IPS-18a (cell line): ENCODE data around the gene SEPTIN5.
A peak's percentile ranks its signal among the peaks of the same experiment; 100 is the strongest.

Source experiments
- H3K27ac ChIP-seq: one replicate; pipeline ENCODE4 v1.5.1; 2013; ENCODE audit warnings: low read length
- H3K27me3 ChIP-seq: one replicate; pipeline ENCODE4 v1.6.1; 2013; ENCODE audit warnings: mild to moderate bottlenecking, low read length; ENCODE audit not compliant: control insufficient read depth, insufficient read depth
- H3K36me3 ChIP-seq: one replicate; pipeline ENCODE4 v1.6.1; 2013; ENCODE audit warnings: low read depth, low read length; ENCODE audit not compliant: control insufficient read depth
- H3K4me1 ChIP-seq: one replicate; pipeline ENCODE4 v1.6.1; 2013; ENCODE audit warnings: low read depth, low read length; ENCODE audit not compliant: control insufficient read depth
- H3K4me3 ChIP-seq: one replicate; pipeline ENCODE4 v1.5.1; 2013; ENCODE audit warnings: low read length
- H3K9ac ChIP-seq: one replicate; pipeline ENCODE4 v1.6.1; 2013; ENCODE audit warnings: mild to moderate bottlenecking, low read length, moderate library complexity
- H3K9me3 ChIP-seq: one replicate; pipeline ENCODE4 v1.6.1; 2013; ENCODE audit warnings: low read depth, low read length; ENCODE audit not compliant: control insufficient read depth

The SEPTIN5 gene

GRCh38 chr22:19714312-19715187, at the start of gene SEPTIN5:
Gene SEPTIN5 (plus strand): TSS chr22:19714503. CDS start chr22:19714589, 86 bp downstream.
- Histone ChIP-seq H3K4me1 (no peaks in the 10 kb centered on the region), H3K27me3 (peaks cover 69% of the 10 kb centered on the region), H3K36me3 (no peaks in the 10 kb centered on the region), H3K4me3 (peak within 1 kb of the TSS; percentile 40), H3K9me3 (no peaks in the 10 kb centered on the region), H3K9ac (no peak within 1 kb of the TSS), H3K27ac (no peak within 1 kb of the TSS)

GRCh38 chr22:19664951-19665783, 49.1 kb upstream of the SEPTIN5 start:
- Histone ChIP-seq H3K27ac (no peak overlapping the region), H3K9ac (no peak overlapping the region), H3K9me3 (no peaks in the 10 kb centered on the region), H3K4me1 (peaks cover 3% of the 10 kb centered on the region), H3K27me3 (no peaks in the 10 kb centered on the region), H3K4me3 (no peak overlapping the region), H3K36me3 (no peaks in the 10 kb centered on the region)

GRCh38 chr22:19665784-19666672, 48.3 kb upstream of the SEPTIN5 start:
- H3K36me3 ChIP-seq, result no peaks in the 10 kb centered on the region
- H3K4me1 ChIP-seq, result peaks cover 3% of the 10 kb centered on the region
- no peak overlapping the region for H3K4me3 ChIP-seq
- H3K9ac ChIP-seq, result no peak overlapping the region
- no peaks in the 10 kb centered on the region for H3K27me3 ChIP-seq
- H3K27ac ChIP-seq, result no peak overlapping the region
- H3K9me3 ChIP-seq, result no peaks in the 10 kb centered on the region

- Histone ChIP-seq H3K27me3 (no peaks in the 10 kb centered on the region), H3K36me3 (no peaks in the 10 kb centered on the region), H3K9ac (no peak overlapping the region), H3K9me3 (no peaks in the 10 kb centered on the region), H3K27ac (no peak overlapping the region), H3K4me3 (no peak overlapping the region), H3K4me1 (peaks cover 3% of the 10 kb centered on the region)
These were observed 47.4 kb upstream of the SEPTIN5 start for GRCh38 chr22:19666673-19667593.

- Histone ChIP-seq H3K4me3 (no peak overlapping the region), H3K9ac (no peak overlapping the region), H3K4me1 (peaks cover 3% of the 10 kb centered on the region), H3K27ac (no peak overlapping the region), H3K36me3 (no peaks in the 10 kb centered on the region), H3K27me3 (no peaks in the 10 kb centered on the region), H3K9me3 (no peaks in the 10 kb centered on the region)
These were observed 46.2 kb upstream of the SEPTIN5 start for GRCh38 chr22:19667872-19668740.

- Histone ChIP-seq H3K27me3 (no peaks in the 10 kb centered on the region), H3K9ac (no peak overlapping the region), H3K27ac (no peak overlapping the region), H3K4me3 (no peak overlapping the region), H3K9me3 (no peaks in the 10 kb centered on the region), H3K36me3 (no peaks in the 10 kb centered on the region), H3K4me1 (peaks cover 2% of the 10 kb centered on the region)
These were observed 45.6 kb upstream of the SEPTIN5 start for GRCh38 chr22:19668748-19669147.

GRCh38 chr22:19669570-19669969, 44.7 kb upstream of the SEPTIN5 start:
- no peaks in the 10 kb centered on the region for H3K4me1 ChIP-seq
- H3K9me3 ChIP-seq, result no peaks in the 10 kb centered on the region
- H3K4me3 ChIP-seq, result no peak overlapping the region
- no peaks in the 10 kb centered on the region for H3K27me3 ChIP-seq
- H3K36me3 ChIP-seq, result no peaks in the 10 kb centered on the region
- no peak overlapping the region for H3K9ac ChIP-seq
- no peak overlapping the region for H3K27ac ChIP-seq

- Histone ChIP-seq H3K27ac (no peak overlapping the region), H3K4me3 (no peak overlapping the region), H3K27me3 (no peaks in the 10 kb centered on the region), H3K4me1 (no peaks in the 10 kb centered on the region), H3K36me3 (no peaks in the 10 kb centered on the region), H3K9ac (no peak overlapping the region), H3K9me3 (no peaks in the 10 kb centered on the region)
These were observed 43.0 kb upstream of the SEPTIN5 start for GRCh38 chr22:19671316-19671715.

GRCh38 chr22:19672054-19672776, 42.1 kb upstream of the SEPTIN5 start:
- no peaks in the 10 kb centered on the region for H3K36me3 ChIP-seq
- H3K4me1 ChIP-seq, result no peaks in the 10 kb centered on the region
- H3K9me3 ChIP-seq, result no peaks in the 10 kb centered on the region
- no peak overlapping the region for H3K4me3 ChIP-seq
- no peaks in the 10 kb centered on the region for H3K27me3 ChIP-seq
- H3K27ac ChIP-seq, result no peak overlapping the region
- no peak overlapping the region for H3K9ac ChIP-seq
